ENCODE results near the gene HYAL1. TPM values are rescaled to one million over a fixed set of nuclear protein-coding genes. Genes with fewer than 3 reads are reported as not detected.

HYAL1 gene
- total RNA-seq, 2 experiments from 2014 or later: 0.35 TPM; not detected in 1

- peaks cover 2% of the 10 kb centered on the region for H3K36me3 Mint-ChIP-seq
- no peak for DNase-seq
- H3K9me3 Mint-ChIP-seq: no peaks in the 10 kb centered on the region
- no peak overlapping the region for H3K4me3 Mint-ChIP-seq
- peaks cover 34% of the 10 kb centered on the region for H3K4me1 Mint-ChIP-seq
- H3K27me3 Mint-ChIP-seq: no peaks in the 10 kb centered on the region
- no peak overlapping the region for H3K27ac Mint-ChIP-seq
These were observed 21.7 kb upstream of the HYAL1 start for GRCh38 chr3:50325113-50325480.

- Mint-ChIP-seq H3K27ac (no peak overlapping the region), H3K36me3 (peaks cover 4% of the 10 kb centered on the region), H3K4me3 (no peak overlapping the region), H3K27me3 (no peaks in the 10 kb centered on the region), H3K4me1 (peaks cover 37% of the 10 kb centered on the region), H3K9me3 (no peaks in the 10 kb centered on the region)
- DNase-seq: peak; percentile 72
These were observed 21.2 kb upstream of the HYAL1 start for GRCh38 chr3:50324351-50325112.

- no peak for DNase-seq
- Mint-ChIP-seq H3K27me3 (no peaks in the 10 kb centered on the region), H3K27ac (no peak overlapping the region), H3K4me3 (no peak overlapping the region), H3K36me3 (peaks cover 4% of the 10 kb centered on the region), H3K4me1 (peaks cover 40% of the 10 kb centered on the region), H3K9me3 (no peaks in the 10 kb centered on the region)
These were observed 20.3 kb upstream of the HYAL1 start for GRCh38 chr3:50323614-50324199.

- no peak overlapping the region for H3K27ac Mint-ChIP-seq
- peak overlapping the region; percentile 22 for H3K4me3 Mint-ChIP-seq
- no peaks in the 10 kb centered on the region for H3K27me3 Mint-ChIP-seq
- DNase-seq: no peak
- peaks cover 4% of the 10 kb centered on the region for H3K36me3 Mint-ChIP-seq
- peaks cover 40% of the 10 kb centered on the region for H3K4me1 Mint-ChIP-seq
- no peaks in the 10 kb centered on the region for H3K9me3 Mint-ChIP-seq
These were observed 19.8 kb upstream of the HYAL1 start for GRCh38 chr3:50323092-50323600.

- H3K36me3 Mint-ChIP-seq: peaks cover 4% of the 10 kb centered on the region
- no peak for DNase-seq
- H3K27me3 Mint-ChIP-seq: no peaks in the 10 kb centered on the region
- peak within 1 kb of the TSS; percentile 90 for H3K27ac Mint-ChIP-seq
- peaks cover 40% of the 10 kb centered on the region for H3K4me1 Mint-ChIP-seq
- H3K4me3 Mint-ChIP-seq: peak within 1 kb of the TSS; percentile 78
- H3K9me3 Mint-ChIP-seq: no peaks in the 10 kb centered on the region
These were observed 19.2 kb upstream of the HYAL1 start, which contains the start of gene HYAL2 for GRCh38 chr3:50322386-50323091. Gene HYAL2, minus strand, starts transcription at chr3:50322745. Its CDS starts 2,256 bp downstream, at chr3:50320489.

GRCh38 chr3:50322115-50322385, 18.7 kb upstream of the HYAL1 start:
- Mint-ChIP-seq H3K36me3 (peaks cover 4% of the 10 kb centered on the region), H3K27ac (no peak overlapping the region), H3K4me3 (peak overlapping the region; percentile 29), H3K9me3 (no peaks in the 10 kb centered on the region), H3K4me1 (peaks cover 41% of the 10 kb centered on the region), H3K27me3 (no peaks in the 10 kb centered on the region)
- DNase-seq: no peak

GRCh38 chr3:50321336-50322114, 18.2 kb upstream of the HYAL1 start:
- peak overlapping the region; percentile 78 for H3K4me3 Mint-ChIP-seq
- peak overlapping the region; percentile 90 for H3K27ac Mint-ChIP-seq
- peaks cover 4% of the 10 kb centered on the region for H3K36me3 Mint-ChIP-seq
- H3K4me1 Mint-ChIP-seq: peaks cover 42% of the 10 kb centered on the region
- no peaks in the 10 kb centered on the region for H3K27me3 Mint-ChIP-seq
- DNase-seq: peak; percentile 84
- H3K9me3 Mint-ChIP-seq: no peaks in the 10 kb centered on the region

- DNase-seq: peak; percentile 74
- Mint-ChIP-seq H3K4me1 (peaks cover 43% of the 10 kb centered on the region), H3K27ac (peak overlapping the region; percentile 22)
These were observed 17.5 kb upstream of the HYAL1 start for GRCh38 chr3:50320853-50321335.

GRCh38 chr3:50319894-50320625, 16.7 kb upstream of the HYAL1 start:
- H3K27ac Mint-ChIP-seq: no peak overlapping the region
- peak overlapping the region; percentile 80 for H3K4me3 Mint-ChIP-seq
- no peaks in the 10 kb centered on the region for H3K27me3 Mint-ChIP-seq
- peaks cover 45% of the 10 kb centered on the region for H3K4me1 Mint-ChIP-seq
- no peak for DNase-seq
- H3K36me3 Mint-ChIP-seq: peaks cover 5% of the 10 kb centered on the region
- H3K9me3 Mint-ChIP-seq: no peaks in the 10 kb centered on the region

More at GRCh38 chr3:50320853-50321335, 17.5 kb upstream of the HYAL1 start:
- Mint-ChIP-seq H3K4me3 (peak overlapping the region; percentile 80), H3K27me3 (no peaks in the 10 kb centered on the region), H3K9me3 (no peaks in the 10 kb centered on the region), H3K36me3 (peaks cover 7% of the 10 kb centered on the region)

- peaks cover 38% of the 10 kb centered on the region for H3K4me1 Mint-ChIP-seq
- H3K4me3 Mint-ChIP-seq: no peak overlapping the region
- no peaks in the 10 kb centered on the region for H3K9me3 Mint-ChIP-seq
- peaks cover 5% of the 10 kb centered on the region for H3K36me3 Mint-ChIP-seq
- no peaks in the 10 kb centered on the region for H3K27me3 Mint-ChIP-seq
- no peak overlapping the region for H3K27ac Mint-ChIP-seq
- DNase-seq: no peak
These were observed 16.0 kb upstream of the HYAL1 start for GRCh38 chr3:50319181-50319893.

- DNase-seq: no peak
- Mint-ChIP-seq H3K9me3 (no peaks in the 10 kb centered on the region), H3K27ac (no peak overlapping the region), H3K36me3 (peaks cover 5% of the 10 kb centered on the region), H3K27me3 (no peaks in the 10 kb centered on the region), H3K4me1 (peaks cover 35% of the 10 kb centered on the region), H3K4me3 (no peak overlapping the region)
These were observed 15.2 kb upstream of the HYAL1 start for GRCh38 chr3:50318615-50319014.

GRCh38 chr3:50318163-50318562, 14.8 kb upstream of the HYAL1 start:
- Mint-ChIP-seq H3K4me1 (peaks cover 33% of the 10 kb centered on the region), H3K4me3 (no peak overlapping the region), H3K36me3 (peaks cover 5% of the 10 kb centered on the region), H3K27me3 (no peaks in the 10 kb centered on the region), H3K27ac (no peak overlapping the region), H3K9me3 (no peaks in the 10 kb centered on the region)
- no peak for DNase-seq

- Mint-ChIP-seq H3K27ac (no peak overlapping the region), H3K36me3 (peaks cover 5% of the 10 kb centered on the region)
These were observed 13.9 kb upstream of the HYAL1 start for GRCh38 chr3:50317300-50317699.

More at GRCh38 chr3:50317300-50317699, 13.9 kb upstream of the HYAL1 start:
- no peak for DNase-seq
- no peaks in the 10 kb centered on the region for H3K9me3 Mint-ChIP-seq
- no peak overlapping the region for H3K4me3 Mint-ChIP-seq
- peaks cover 30% of the 10 kb centered on the region for H3K4me1 Mint-ChIP-seq
- H3K27me3 Mint-ChIP-seq: no peaks in the 10 kb centered on the region
